HepG2 (cell line): ENCODE data around the gene SLC4A2. TPM values are rescaled to one million over a fixed set of nuclear protein-coding genes. Genes with fewer than 3 reads are reported as not detected.

Source experiments
- ATAC-seq: fragments of 200-7000 bp; cut with Tn5 transposase; 3 replicates; pipeline ENCODE4 v1.9.1; 2020; ENCODE audit warnings: mild to moderate bottlenecking, moderate library complexity
- BruUV-seq: library from RNA; stranded (reverse); fragments of 400-500 nt; replicated peaks from 2 replicates; lab custom pipeline; 2021; lab: Mats Ljungman, UMichigan
- CTCF ChIA-PET: fragments of 300-600 bp; formaldehyde crosslinking; extraction: SDS; loops from one replicate; lab custom pipeline; 2021; ENCODE audit warnings: low total read pairs, inconsistent platforms, low intra/inter-chr PET ratio; lab: Yijun Ruan, JAX
- POLR2A ChIA-PET: fragments of 350-600 bp; sonication (Branson Sonifier 250); formaldehyde crosslinking; loops from one replicate; lab custom pipeline; 2020; ENCODE audit warnings: antibody characterized with exemption, inconsistent platforms; lab: Yijun Ruan, JAX
- DNase-seq: peaks from one replicate; pipeline ENCODE4 v3.0.0-alpha.2; 2015; ENCODE audit warnings: low spot score
- FAIRE-seq: peaks from 3 replicates; lab custom pipeline; 2011; peaks lifted over from hg19 to GRCh38; lab: Jason Lieb, UNC
- H2AFZ ChIP-seq: one replicate; pipeline ENCODE4 v1.6.1; 2011; ENCODE audit warnings: low read length, inconsistent platforms
- H3K27ac ChIP-seq: fragments of 300-600 bp; 3 replicates; pipeline ENCODE4 v1.8.0; 2011; ENCODE audit warnings: mixed run types, mild to moderate bottlenecking, mixed read lengths, low read length, inconsistent platforms; ENCODE audit not compliant: insufficient read depth; ENCODE audit errors: extremely low read length
- H3K27me3 ChIP-seq, 2 experiments: fragments of 200-600 bp in 1 of 2; 2 replicates in 1 of 2; 3 replicates in 1 of 2; pipeline versions ENCODE4 v1.6.0 to v1.8.0; 2011; ENCODE audit warnings: low read length in 2 of 2, mild to moderate bottlenecking in 2 of 2, moderate library complexity in 2 of 2, inconsistent platforms in 1 of 2; ENCODE audit not compliant: insufficient read depth in 2 of 2, control insufficient read depth in 1 of 2
- H3K36me3 ChIP-seq, 2 experiments: fragments of 200-600 bp in 1 of 2; replicated peaks in 1 of 2; 2 replicates in 1 of 2; 3 replicates in 1 of 2; pipeline versions ENCODE4 v1.5.1 to v1.8.0; 2011; ENCODE audit warnings: low read length in 2 of 2, inconsistent platforms in 1 of 2; ENCODE audit not compliant: insufficient read depth in 2 of 2, control insufficient read depth in 1 of 2
- H3K4me1 ChIP-seq: 2 replicates; pipeline ENCODE4 v1.5.1; 2012; ENCODE audit warnings: low read length, inconsistent platforms; ENCODE audit not compliant: insufficient read depth
- H3K4me2 ChIP-seq: 2 replicates; pipeline ENCODE4 v1.6.0; 2011; ENCODE audit warnings: low read depth, low read length, inconsistent platforms
- H3K4me3 ChIP-seq, 3 experiments: fragments of 200-600 bp in 1 of 3; sonication (generic), shearing (Covaris generic) in 1 of 3; replicated peaks in 1 of 3; 2 replicates each; pipeline ENCODE4 v1.5.1; 2011 to 2016; ENCODE audit warnings: low read length in 3 of 3, inconsistent platforms in 2 of 3, low read depth in 2 of 3, mild to moderate bottlenecking in 2 of 3, control low read depth in 1 of 3, mixed read lengths in 1 of 3; ENCODE audit not compliant: insufficient read depth in 1 of 3
- H3K79me2 ChIP-seq: one replicate; pipeline ENCODE4 v1.6.1; 2011; ENCODE audit warnings: low read length, inconsistent platforms; ENCODE audit not compliant: insufficient read depth
- H3K9ac ChIP-seq: 2 replicates; pipeline ENCODE4 v1.6.0; 2011; ENCODE audit warnings: mild to moderate bottlenecking, low read depth, low read length, inconsistent platforms; ENCODE audit not compliant: insufficient read depth
- H3K9me3 ChIP-seq: 2 replicates; pipeline ENCODE4 v1.5.1; 2012; ENCODE audit warnings: mild to moderate bottlenecking, low read length
- H4K20me1 ChIP-seq: 2 replicates; pipeline ENCODE4 v1.6.0; 2011; ENCODE audit warnings: inconsistent platforms, mild to moderate bottlenecking, low read length, moderate library complexity; ENCODE audit not compliant: insufficient read depth
- AGO1 ChIP-seq: fragments of 200-400 bp; formaldehyde crosslinking; IDR thresholded peaks from 2 replicates; pipeline ENCODE4 v1.6.1; 2017; ENCODE audit warnings: mild to moderate bottlenecking, low read depth, low read length, moderate library complexity; ENCODE audit not compliant: poor library complexity, severe bottlenecking
- CEBPZ ChIP-seq: IDR thresholded peaks from 2 replicates; pipeline ENCODE4 v1.6.1; 2012; ENCODE audit warnings: low read length, improper control_type of control experiment
- FOXO4 ChIP-seq: sonication (generic); formaldehyde crosslinking; conservative IDR thresholded peaks from 2 replicates; pipeline ENCODE4 v1.8.1; 2023; ENCODE audit warnings: missing genetic modification reagents
- HNRNPLL ChIP-seq: fragments of 200-400 bp; formaldehyde crosslinking; IDR thresholded peaks from 2 replicates; pipeline ENCODE4 v1.6.1; 2017; ENCODE audit warnings: mild to moderate bottlenecking, low read depth, low read length; ENCODE audit not compliant: poor library complexity, severe bottlenecking
- MIER3 ChIP-seq: IDR thresholded peaks from 2 replicates; pipeline ENCODE4 v1.6.1; 2016; ENCODE audit warnings: missing compliant biosample characterization, borderline replicate concordance
- MNT ChIP-seq: fragments of 450-650 bp; IDR thresholded peaks from 2 replicates; pipeline ENCODE4 v1.6.1; 2016
- MXD4 ChIP-seq: IDR thresholded peaks from 2 replicates; pipeline ENCODE4 v1.6.1; 2016; ENCODE audit warnings: mild to moderate bottlenecking, missing biosample characterization, missing genetic modification reagents
- RARA ChIP-seq: IDR thresholded peaks from 2 replicates; pipeline ENCODE4 v1.6.1; 2016; ENCODE audit warnings: missing genetic modification reagents, missing compliant biosample characterization
- RFX5 ChIP-seq: IDR thresholded peaks from 2 replicates; pipeline ENCODE4 v1.6.1; 2011; ENCODE audit warnings: low read depth, low read length, improper control_type of control experiment
- TFE3 ChIP-seq: IDR thresholded peaks from 2 replicates; pipeline ENCODE4 v1.6.1; 2016
- ZNF136 ChIP-seq: sonication (generic); formaldehyde crosslinking; IDR thresholded peaks from 2 replicates; pipeline ENCODE4 v1.8.1; 2022; ENCODE audit warnings: low read depth, mild to moderate bottlenecking, moderate library complexity, missing genetic modification reagents
- ZNF207 ChIP-seq: fragments of 450-650 bp; IDR thresholded peaks from 2 replicates; pipeline ENCODE4 v1.6.1; 2016; ENCODE audit warnings: antibody characterized with exemption, borderline replicate concordance
- ZNF354B ChIP-seq: sonication (generic); formaldehyde crosslinking; IDR thresholded peaks from 2 replicates; pipeline ENCODE4 v1.8.0; 2022; ENCODE audit warnings: mild to moderate bottlenecking, missing genetic modification reagents
- ZNF431 ChIP-seq: sonication (generic); formaldehyde crosslinking; IDR thresholded peaks from 2 replicates; pipeline ENCODE4 v1.9.0; 2022; ENCODE audit warnings: missing genetic modification reagents, low read depth, mild to moderate bottlenecking, borderline replicate concordance
- ZNF614 ChIP-seq: IDR thresholded peaks from 2 replicates; pipeline ENCODE4 v1.6.1; 2018; ENCODE audit warnings: missing biosample characterization, missing genetic modification reagents, inconsistent platforms, borderline replicate concordance
- ZNF616 ChIP-seq: sonication (generic); formaldehyde crosslinking; IDR thresholded peaks from 2 replicates; pipeline ENCODE4 v1.5.0; 2020; ENCODE audit warnings: low read depth, mild to moderate bottlenecking, missing genetic modification reagents
- ZNF766 ChIP-seq: sonication (generic); formaldehyde crosslinking; IDR thresholded peaks from 2 replicates; pipeline ENCODE4 v1.5.0; 2020; ENCODE audit warnings: missing genetic modification reagents, borderline replicate concordance
- ZSCAN9 ChIP-seq: IDR thresholded peaks from 2 replicates; pipeline ENCODE4 v1.6.1; 2016; ENCODE audit warnings: borderline replicate concordance
- WGBS: methylation state at CpG from one replicate; pipeline ENCODE4 v1.1.6; 2017; ENCODE audit warnings: low lambda C conversion rate; 5-methylcytosine and 5-hydroxymethylcytosine counted together
- in situ Hi-C: cut with HindIII; loops from 2 replicates; pipeline ENCODE4 v1.10.0; 2017; ENCODE audit warnings: low pct_unique_long_range_greater_than_20kb; ENCODE audit not compliant: extremely low pct_ligation_motif_present
- intact Hi-C: fragments of 100-400 bp; cut with micrococcal nuclease; formaldehyde crosslinking; loops from one replicate; pipeline ENCODE4 v1.10.0; 2022; ENCODE audit not compliant: unreplicated experiment
- polyA plus RNA-seq, 8 experiments: library from polyadenylated mRNA; depleted of rRNA in 3 of 8; stranded (reverse) in 7 of 8; unstranded in 1 of 8; fragments of >200 nt; fragmentation: Illumina TruSeq in 4 of 8; extraction: Trizol in 4 of 8; gene quantifications; 2 replicates each; pipeline versions ENCODE4 v1.2.1 to v1.2.3, GENCODE V29; 2011 to 2016; ENCODE audit warnings: low read depth in 4 of 8, missing spikeins in 1 of 8, mixed read lengths in 1 of 8; ENCODE audit not compliant: insufficient read depth in 1 of 8
- total RNA-seq, 5 experiments: library from RNA; depleted of rRNA; stranded (reverse); fragments of >200 nt; fragmentation: Illumina TruSeq; extraction: Trizol; gene quantifications; 2 replicates each; pipeline ENCODE4 v1.2.3, GENCODE V29; 2016; ENCODE audit warnings: low read depth in 1 of 5

SLC4A2 gene
- total and polyA plus RNA-seq, 2 of the 13 experiments (the other 11 are each of a cell fraction or from before 2014, with no cell fraction given): 51.9 to 73.4 TPM

GRCh38 chr7:151083824-151084160 is 24.4 kb downstream of the SLC4A2 start:
- DNase-seq (no peak), FAIRE-seq (no peak), ATAC-seq (no peak)
- H3K9me3 ChIP-seq: no peaks in the 10 kb centered on the region
- H3K4me3 ChIP-seq: peak overlapping the region; percentile 85 to 96 (median 88); a peak in 5 of 6 replicates
- in situ Hi-C loops: no loop called here
- POLR2A ChIA-PET: interaction anchor here (3.8 kb wide), 1 partner anchor 22 kb away, joined by 144 read pairs; no protein-coding TSS in a partner anchor
- 0 out of 2 replicates have a peak overlapping the region, but pooled peaks have one; percentile 100 for H3K9ac ChIP-seq
- peak overlapping the region; percentile 97 for H3K4me2 ChIP-seq
- intact Hi-C loops: loop anchor here (10.0 kb wide), 1 partner anchor 161 kb away; the partner anchor contains the start of gene SMARCD3
- H2AFZ ChIP-seq: no peak overlapping the region
- H3K4me1 ChIP-seq: peaks cover 58% of the 10 kb centered on the region
- no peak for TF ChIP-seq ZNF766 (CRISPR knock-in tag)
- no peak for TF ChIP-seq CEBPZ
- no peak for TF ChIP-seq ZNF354B (CRISPR knock-in tag)
- no peak for TF ChIP-seq ZNF207
- TF ChIP-seq ZNF616 (CRISPR knock-in tag): no peak
- no peak for TF ChIP-seq RFX5
- no peak for TF ChIP-seq HNRNPLL
- TF ChIP-seq TFE3 (CRISPR knock-in tag): no peak
- TF ChIP-seq RARA (CRISPR knock-in tag): no peak
- TF ChIP-seq FOXO4 (CRISPR knock-in tag): no peak
- TF ChIP-seq AGO1: no peak
- TF ChIP-seq MNT: no peak
- no peak for TF ChIP-seq ZNF431 (CRISPR knock-in tag)
- no peak for TF ChIP-seq ZNF614 (CRISPR knock-in tag)
- TF ChIP-seq MIER3: no peak
- TF ChIP-seq ZNF136 (CRISPR knock-in tag): no peak
- no peak for TF ChIP-seq MXD4 (CRISPR knock-in tag)
- TF ChIP-seq ZSCAN9 (CRISPR knock-in tag): no peak
- no peaks in the 10 kb centered on the region; a peak in 1 of 5 replicates for H3K27me3 ChIP-seq
- 40% methylated on average over 2 of the region's 3 CpGs for WGBS
- CTCF ChIA-PET: no interaction called here
- no TSS peak for BruUV-seq
- H3K27ac ChIP-seq: no peak overlapping the region
- peaks cover 53% of the 10 kb centered on the region for H3K79me2 ChIP-seq
- H3K36me3 ChIP-seq: 0 out of 5 replicates have a peak, but pooled peaks cover 0 to 1% of the 10 kb centered on the region in 2 experiments
- H4K20me1 ChIP-seq: peaks cover 11% of the 10 kb centered on the region; the same call in 1 of the 2 replicates
